Activated CD4-positive, alpha-beta T cell treated with anti-CD3 and anti-CD28 coated beads, Interleukin-2, amount 10 ng/mL, durations not matched to agents 7 days and 5 days (primary cell): ENCODE results near the gene CCDC88A. TPM values are rescaled to one million over a fixed set of nuclear protein-coding genes. Genes with fewer than 3 reads are reported as not detected.

Experiments
- CTCF ChIA-PET: fragments of 350-600 bp; sonication (Branson Sonifier 250); formaldehyde crosslinking; loops from one replicate; lab custom pipeline; 2021; ENCODE audit warnings: antibody characterized with exemption; lab: Charles Lee
- POLR2A ChIA-PET: fragments of 350-600 bp; sonication (Branson Sonifier 250); formaldehyde crosslinking; loops from one replicate; lab custom pipeline; 2021; ENCODE audit warnings: antibody characterized with exemption; lab: Charles Lee
- DNase-seq: peaks from one replicate; pipeline ENCODE4 v3.0.0-alpha.2; 2020
- H3K27ac Mint-ChIP-seq: one replicate; pipeline ENCODE4 v1.8.0; 2021; ENCODE audit warnings: mild to moderate bottlenecking, moderate library complexity, mixed read lengths
- H3K27me3 Mint-ChIP-seq: one replicate; pipeline ENCODE4 v1.8.0; 2021; ENCODE audit warnings: mixed read lengths
- H3K36me3 Mint-ChIP-seq: one replicate; pipeline ENCODE4 v1.8.0; 2021; ENCODE audit warnings: low read depth, mixed read lengths
- H3K4me1 Mint-ChIP-seq: one replicate; pipeline ENCODE4 v1.8.0; 2021; ENCODE audit warnings: mixed read lengths
- H3K4me3 Mint-ChIP-seq: one replicate; pipeline ENCODE4 v1.8.0; 2021; ENCODE audit warnings: mild to moderate bottlenecking, moderate library complexity, mixed read lengths
- H3K9me3 Mint-ChIP-seq: one replicate; pipeline ENCODE4 v1.8.0; 2021; ENCODE audit warnings: mixed read lengths
- total RNA-seq, 2 experiments: library from RNA; stranded (reverse); gene quantifications; one replicate each; pipeline ENCODE4 v1.2.3, GENCODE V29; 2021

Gene CCDC88A
- total RNA-seq, 2 experiments from 2014 or later = 7.8 to 9.5 TPM

GRCh38 chr2:55418512-55419232 is 984 bp downstream of the CCDC88A start:
- Mint-ChIP-seq H3K36me3 (no peaks in the 10 kb centered on the region), H3K4me3 (peak overlapping the region; percentile 88), H3K4me1 (peaks cover 42% of the 10 kb centered on the region), H3K27me3 (peaks cover 15% of the 10 kb centered on the region), H3K27ac (peak overlapping the region; percentile 84), H3K9me3 (no peaks in the 10 kb centered on the region)
- no peak for DNase-seq
- ChIA-PET POLR2A (no interaction called here), CTCF (interaction anchor here (1.4 kb wide), 1 partner anchor 186 kb away, joined by 3 read pairs; the partner anchor contains the start of gene RPS27A)

- peaks cover 42% of the 10 kb centered on the region for H3K4me1 Mint-ChIP-seq
- H3K27me3 Mint-ChIP-seq = peaks cover 13% of the 10 kb centered on the region
- DNase-seq = no peak
- POLR2A ChIA-PET = no interaction called here
- no peak overlapping the region for H3K27ac Mint-ChIP-seq
- H3K36me3 Mint-ChIP-seq = no peaks in the 10 kb centered on the region
- CTCF ChIA-PET = no interaction called here
- no peaks in the 10 kb centered on the region for H3K9me3 Mint-ChIP-seq
- H3K4me3 Mint-ChIP-seq = no peak overlapping the region
These were observed 1.6 kb downstream of the CCDC88A start for GRCh38 chr2:55418072-55418471.

- ChIA-PET POLR2A (no interaction called here), CTCF (interaction anchor here (0.7 kb wide), 1 partner anchor 402 kb away, joined by 3 read pairs; no protein-coding TSS in a partner anchor)
- no peaks in the 10 kb centered on the region for H3K36me3 Mint-ChIP-seq
- no peak for DNase-seq
- H3K4me1 Mint-ChIP-seq = peaks cover 35% of the 10 kb centered on the region
- no peaks in the 10 kb centered on the region for H3K9me3 Mint-ChIP-seq
- H3K27ac Mint-ChIP-seq = no peak overlapping the region
- peaks cover 10% of the 10 kb centered on the region for H3K27me3 Mint-ChIP-seq
- H3K4me3 Mint-ChIP-seq = no peak overlapping the region
These were observed 2.7 kb downstream of the CCDC88A start for GRCh38 chr2:55416786-55417568.

- Mint-ChIP-seq H3K4me1 (peaks cover 26% of the 10 kb centered on the region), H3K36me3 (no peaks in the 10 kb centered on the region), H3K27ac (no peak overlapping the region), H3K4me3 (no peak overlapping the region), H3K27me3 (peaks cover 8% of the 10 kb centered on the region), H3K9me3 (no peaks in the 10 kb centered on the region)
- POLR2A ChIA-PET = no interaction called here
- no peak for DNase-seq
- CTCF ChIA-PET = no interaction called here
These were observed 4.4 kb downstream of the CCDC88A start for GRCh38 chr2:55415300-55415699.

- DNase-seq = no peak
- Mint-ChIP-seq H3K27ac (no peak overlapping the region), H3K36me3 (no peaks in the 10 kb centered on the region), H3K9me3 (no peaks in the 10 kb centered on the region), H3K27me3 (no peaks in the 10 kb centered on the region), H3K4me3 (no peak overlapping the region), H3K4me1 (no peaks in the 10 kb centered on the region)
- ChIA-PET CTCF (no interaction called here), POLR2A (no interaction called here)
These were observed 10.5 kb downstream of the CCDC88A start for GRCh38 chr2:55408918-55409868.

- H3K4me1 Mint-ChIP-seq = no peaks in the 10 kb centered on the region
- no peaks in the 10 kb centered on the region for H3K9me3 Mint-ChIP-seq
- H3K27ac Mint-ChIP-seq = no peak overlapping the region
- CTCF ChIA-PET = no interaction called here
- H3K36me3 Mint-ChIP-seq = no peaks in the 10 kb centered on the region
- no peak for DNase-seq
- no peak overlapping the region for H3K4me3 Mint-ChIP-seq
- no peaks in the 10 kb centered on the region for H3K27me3 Mint-ChIP-seq
- POLR2A ChIA-PET = no interaction called here
These were observed 11.4 kb downstream of the CCDC88A start for GRCh38 chr2:55408098-55408882.

GRCh38 chr2:55405116-55405515 is 14.5 kb downstream of the CCDC88A start:
- ChIA-PET CTCF (no interaction called here), POLR2A (no interaction called here)
- no peak for DNase-seq
- no peaks in the 10 kb centered on the region for H3K27me3 Mint-ChIP-seq
- no peaks in the 10 kb centered on the region for H3K9me3 Mint-ChIP-seq
- no peak overlapping the region for H3K27ac Mint-ChIP-seq
- H3K4me3 Mint-ChIP-seq = no peak overlapping the region
- H3K36me3 Mint-ChIP-seq = no peaks in the 10 kb centered on the region
- no peaks in the 10 kb centered on the region for H3K4me1 Mint-ChIP-seq

- Mint-ChIP-seq H3K4me3 (no peak overlapping the region), H3K27me3 (no peaks in the 10 kb centered on the region), H3K27ac (no peak overlapping the region), H3K9me3 (no peaks in the 10 kb centered on the region), H3K36me3 (no peaks in the 10 kb centered on the region), H3K4me1 (no peaks in the 10 kb centered on the region)
- no peak for DNase-seq
- ChIA-PET POLR2A (interaction anchor here (0.6 kb wide), 1 partner anchor 30 kb away, joined by 3 read pairs; no protein-coding TSS in a partner anchor), CTCF (interaction anchor here (0.6 kb wide), 1 partner anchor 306 kb away, joined by 3 read pairs; no protein-coding TSS in a partner anchor)
These were observed 16.2 kb downstream of the CCDC88A start for GRCh38 chr2:55403256-55403998.

- ChIA-PET CTCF (no interaction called here), POLR2A (no interaction called here)
- Mint-ChIP-seq H3K27me3 (no peaks in the 10 kb centered on the region), H3K36me3 (no peaks in the 10 kb centered on the region), H3K4me3 (no peak overlapping the region), H3K4me1 (no peaks in the 10 kb centered on the region), H3K27ac (no peak overlapping the region), H3K9me3 (no peaks in the 10 kb centered on the region)
- no peak for DNase-seq
These were observed 18.5 kb downstream of the CCDC88A start for GRCh38 chr2:55401124-55401523.

GRCh38 chr2:55400332-55400731 is 19.3 kb downstream of the CCDC88A start:
- no peaks in the 10 kb centered on the region for H3K4me1 Mint-ChIP-seq

GRCh38 chr2:55399815-55400214 is 19.8 kb downstream of the CCDC88A start:
- H3K27ac Mint-ChIP-seq = no peak overlapping the region
- H3K36me3 Mint-ChIP-seq = no peaks in the 10 kb centered on the region
- no peaks in the 10 kb centered on the region for H3K4me1 Mint-ChIP-seq
- no peaks in the 10 kb centered on the region for H3K9me3 Mint-ChIP-seq
- no peak for DNase-seq
- ChIA-PET POLR2A (no interaction called here), CTCF (no interaction called here)
- H3K4me3 Mint-ChIP-seq = no peak overlapping the region
- H3K27me3 Mint-ChIP-seq = no peaks in the 10 kb centered on the region

More at GRCh38 chr2:55400332-55400731, 19.3 kb downstream of the CCDC88A start:
- no peak for DNase-seq
- H3K4me3 Mint-ChIP-seq = no peak overlapping the region
- no peak overlapping the region for H3K27ac Mint-ChIP-seq
- H3K36me3 Mint-ChIP-seq = no peaks in the 10 kb centered on the region
- POLR2A ChIA-PET = no interaction called here
- H3K9me3 Mint-ChIP-seq = no peaks in the 10 kb centered on the region
- CTCF ChIA-PET = no interaction called here
- no peaks in the 10 kb centered on the region for H3K27me3 Mint-ChIP-seq
